Raji (cell line): Measurements from ENCODE around the gene RNF157.

ENCODE experiments used
- POLR2A ChIP-seq: IDR thresholded peaks from 2 replicates; pipeline ENCODE4 v1.6.1; 2011; ENCODE audit warnings: low read depth, low read length, control low read depth; ENCODE audit not compliant: insufficient read depth

Gene RNF157

DNA sequence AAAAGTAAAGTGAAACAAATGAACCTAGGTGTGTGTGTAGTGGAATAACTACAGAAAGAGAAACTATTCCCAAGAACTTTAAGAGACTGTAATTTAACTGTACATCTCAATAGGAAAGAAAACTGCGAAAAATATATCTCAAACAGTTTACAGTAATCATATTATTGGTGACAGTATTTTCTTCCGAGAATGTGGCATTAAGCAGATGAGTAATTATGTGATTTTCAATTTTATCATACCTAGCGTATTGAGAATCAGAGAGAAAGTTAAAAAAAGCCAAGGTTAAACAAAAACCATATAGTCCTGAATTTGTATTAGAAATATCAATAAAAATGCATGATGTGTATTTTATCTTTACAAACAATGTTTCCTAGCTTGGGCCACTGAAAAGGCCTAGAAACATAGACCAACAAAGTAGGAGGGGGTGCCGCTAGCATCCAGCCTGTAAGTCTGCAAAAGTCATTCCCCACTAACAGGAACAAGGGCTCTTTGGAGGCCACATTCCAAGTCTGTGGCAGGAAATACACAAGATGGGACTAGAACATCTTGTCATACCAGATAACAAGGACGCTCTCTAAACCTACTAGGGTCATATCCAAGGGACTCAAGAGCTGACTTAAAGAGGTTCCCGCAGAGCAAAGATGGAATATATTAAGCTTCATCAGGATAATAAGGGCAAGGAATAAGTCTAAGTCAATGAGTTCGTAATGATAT lies 20.5 kb downstream of the RNF157 start:
- no peak for TF ChIP-seq POLR2A

DNA sequence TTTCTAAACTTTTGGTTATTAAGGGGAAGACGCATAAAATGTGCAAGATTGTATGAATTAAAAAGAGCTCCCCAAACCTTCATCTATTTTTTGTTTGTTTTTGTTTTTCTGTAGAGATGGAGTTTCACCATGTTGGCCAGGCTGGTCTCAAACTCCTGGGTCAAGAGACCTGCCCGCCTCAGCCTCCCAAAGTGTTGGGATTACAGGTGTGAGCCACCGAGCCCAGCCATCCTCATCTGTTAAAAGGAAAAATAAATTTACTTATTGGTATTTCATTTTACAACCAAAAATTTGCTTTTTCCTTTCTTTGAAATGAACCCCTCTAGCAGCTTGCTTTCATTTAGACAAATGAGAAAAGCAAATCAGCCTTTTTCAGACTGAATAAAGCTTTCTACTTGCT lies 23.2 kb downstream of the RNF157 start:
- TF ChIP-seq POLR2A = no peak

DNA sequence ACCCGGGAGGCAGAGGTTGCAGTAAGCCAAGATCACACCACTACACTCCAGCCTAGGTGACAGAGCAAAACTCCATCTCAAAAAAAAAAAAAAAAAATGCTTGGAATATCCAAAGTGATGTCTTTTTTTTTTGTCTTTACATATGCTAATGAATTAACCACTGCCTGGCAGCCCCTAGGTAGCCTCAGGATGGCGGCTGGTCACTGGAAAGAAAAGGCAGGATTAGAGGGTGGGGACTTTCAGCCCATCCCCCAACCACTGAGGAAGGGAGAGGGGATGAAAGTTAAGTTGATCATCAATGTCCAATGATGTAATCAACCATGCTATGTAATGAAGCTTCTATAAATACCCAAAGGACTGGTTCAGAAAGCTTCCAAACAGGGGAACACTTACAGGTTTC lies 26.8 kb downstream of the RNF157 start:
- TF ChIP-seq POLR2A = no peak

DNA sequence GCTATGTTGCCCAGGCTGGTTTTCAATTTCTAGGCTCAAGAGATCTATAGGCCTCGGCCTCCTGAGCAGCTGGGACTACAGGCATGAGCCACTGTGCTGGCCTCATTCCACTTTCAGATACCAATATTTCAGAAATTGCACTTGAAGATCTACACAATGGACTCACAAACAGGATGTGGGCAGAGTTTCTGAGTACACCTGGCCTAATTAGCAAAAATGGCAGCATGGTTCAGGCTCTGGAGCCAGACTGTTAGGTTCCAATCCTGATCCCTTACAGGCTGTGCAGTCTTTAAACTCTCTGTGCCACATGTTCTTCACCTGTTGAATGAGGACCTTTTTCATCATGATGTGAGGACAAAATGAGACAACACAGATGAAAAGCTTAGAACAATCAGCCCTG lies 32.2 kb downstream of the RNF157 start:
- no peak for TF ChIP-seq POLR2A

DNA sequence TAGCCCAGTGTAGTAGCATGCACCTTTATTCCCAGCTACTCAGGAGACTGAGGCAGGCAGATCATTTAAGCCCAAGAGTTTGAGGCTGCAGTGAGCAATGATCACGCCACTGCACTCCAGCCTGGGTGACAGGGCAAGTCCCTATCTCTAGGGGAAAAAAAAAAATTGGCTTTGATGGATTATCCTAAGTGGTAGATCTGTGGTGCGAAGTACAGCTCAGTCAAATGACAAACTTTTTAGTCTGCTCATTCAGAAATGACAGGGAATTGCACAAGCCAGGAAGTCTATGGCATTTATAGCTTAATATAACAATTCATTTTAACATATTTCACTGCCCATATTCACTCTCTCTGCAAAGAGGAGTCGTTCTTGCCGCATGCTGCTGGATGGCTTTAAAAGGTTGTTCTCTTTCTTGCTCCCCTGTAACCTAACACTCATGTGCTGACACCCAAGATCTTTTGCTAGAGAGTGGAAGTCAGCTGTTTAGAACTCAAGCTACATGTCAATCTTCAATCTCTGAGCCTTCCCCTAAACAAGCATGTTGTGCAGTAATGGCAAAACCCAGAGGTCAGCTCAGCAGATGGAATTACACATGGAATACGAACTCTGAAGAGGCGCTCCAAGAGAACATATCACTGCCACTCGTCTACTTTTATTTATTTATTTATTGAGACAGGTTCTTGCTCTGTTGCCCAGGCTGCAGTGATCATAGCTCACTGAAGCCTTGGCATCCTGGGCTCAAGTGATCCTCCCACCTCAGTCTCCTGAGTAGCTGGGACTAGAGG lies 32.8 kb downstream of the RNF157 start:
- no peak for TF ChIP-seq POLR2A

DNA sequence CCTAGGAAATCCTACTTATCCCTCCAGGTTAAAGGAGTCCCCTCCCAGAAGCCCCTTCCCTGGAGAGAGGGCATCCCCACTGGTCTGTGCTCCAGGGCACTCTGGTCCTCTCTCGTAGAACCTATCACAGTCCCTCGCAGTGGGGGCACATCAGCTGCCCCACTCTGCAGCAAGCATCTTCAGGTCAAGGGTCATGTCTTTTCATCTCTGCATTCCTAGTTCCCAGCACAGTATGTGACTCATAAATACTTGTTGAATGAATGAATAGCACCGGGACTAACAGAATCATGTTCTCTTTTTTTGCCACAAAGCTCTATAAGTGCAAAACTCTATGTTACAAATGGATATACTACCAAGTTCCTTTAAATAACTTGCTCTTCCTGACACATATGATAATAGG lies 36.0 kb downstream of the RNF157 start:
- no peak for TF ChIP-seq POLR2A

DNA sequence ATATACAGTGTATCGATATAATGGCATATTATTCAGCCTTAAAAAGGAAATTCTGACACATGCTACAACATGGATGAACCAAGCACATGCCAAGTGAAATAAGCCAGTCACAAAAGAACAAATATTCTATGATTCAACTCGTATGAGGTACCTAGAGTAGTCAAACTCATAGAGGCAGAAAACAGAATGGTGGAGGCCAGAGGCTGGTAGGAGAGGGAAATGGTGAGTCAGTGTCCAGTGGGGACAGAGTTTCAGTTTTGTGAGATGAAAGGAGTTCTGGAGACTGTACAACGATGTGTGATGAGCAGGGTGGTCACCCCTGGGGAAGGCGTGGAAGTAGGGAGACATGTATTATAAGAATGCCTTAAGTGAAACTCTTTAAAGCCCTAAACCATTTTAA lies 39.9 kb downstream of the RNF157 start:
- no peak for TF ChIP-seq POLR2A

DNA sequence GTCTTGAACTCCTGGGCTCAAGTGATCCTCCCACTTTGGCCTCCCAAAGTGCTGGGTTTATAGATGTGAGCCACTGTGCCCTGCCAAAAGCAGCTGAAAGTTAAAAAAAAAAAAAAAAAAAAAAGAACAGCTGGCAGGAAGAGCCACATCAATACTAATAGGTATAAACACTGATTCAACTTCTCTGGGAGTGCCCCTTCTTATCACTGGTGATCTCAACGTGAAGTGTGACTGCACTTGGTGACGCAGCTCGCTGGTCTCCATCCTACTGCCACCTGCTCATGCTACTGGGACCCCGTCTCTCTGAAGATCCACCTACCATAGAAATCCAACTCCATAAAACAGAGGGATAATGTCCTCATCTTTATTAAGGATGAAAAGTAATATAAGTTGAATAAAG lies 40.8 kb downstream of the RNF157 start:
- no peak for TF ChIP-seq POLR2A

DNA sequence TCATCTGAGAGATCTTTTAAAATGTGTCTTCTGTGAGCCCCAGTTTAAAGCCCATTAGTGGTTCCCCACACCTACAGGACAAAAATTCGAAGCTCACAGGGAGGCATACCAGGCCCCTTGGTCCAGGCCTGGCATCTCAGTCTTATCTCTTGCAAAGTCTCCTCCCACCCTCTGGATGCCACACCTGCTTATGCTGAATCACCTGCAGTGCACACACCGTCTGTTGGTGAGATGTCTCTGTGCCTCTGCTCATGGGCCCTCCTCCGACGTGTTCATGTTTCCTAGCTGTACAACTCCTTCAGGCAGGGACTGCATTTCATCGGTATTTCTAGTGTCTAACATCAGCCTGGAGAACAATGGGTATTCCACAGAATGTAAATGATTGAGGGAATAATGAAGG lies 41.6 kb downstream of the RNF157 start:
- no peak for TF ChIP-seq POLR2A

DNA sequence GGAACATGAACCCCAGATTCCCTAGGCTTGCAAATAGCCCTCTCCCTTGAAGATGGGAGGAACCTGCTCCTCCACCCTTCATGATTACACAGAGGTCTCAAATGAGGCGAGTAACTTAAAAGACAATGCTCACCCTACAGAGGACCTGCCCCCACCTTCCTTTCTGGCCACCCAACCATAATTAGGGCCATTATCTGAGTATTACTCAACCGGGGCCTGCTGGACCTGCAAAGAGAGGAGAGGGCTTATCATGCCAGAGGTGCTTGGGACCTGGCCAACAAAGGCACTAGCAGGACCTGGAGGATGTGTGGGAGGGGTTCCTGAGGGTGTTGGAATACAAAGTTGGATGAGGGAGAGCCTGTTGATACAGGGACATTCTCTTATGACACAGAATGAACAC lies 42.4 kb downstream of the RNF157 start:
- TF ChIP-seq POLR2A = no peak

DNA sequence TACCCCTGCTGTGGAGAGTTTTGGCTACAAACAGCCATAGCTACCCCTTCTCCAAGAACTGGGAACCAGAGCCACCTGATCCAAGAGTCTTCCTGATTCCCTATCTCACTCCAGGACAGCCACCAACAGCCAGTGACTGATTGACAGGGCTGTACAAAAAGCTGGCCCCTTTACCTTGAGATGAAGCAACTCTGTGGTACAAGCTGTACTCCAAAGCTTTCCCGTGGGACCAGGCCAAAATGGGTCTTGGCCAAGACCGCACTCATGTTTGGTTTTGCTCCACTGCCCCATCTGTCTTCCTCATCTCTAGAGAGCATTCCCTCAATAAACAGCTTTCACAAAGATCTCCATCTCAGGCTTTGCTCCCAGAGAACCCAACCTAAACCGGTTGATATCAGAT lies 43.6 kb downstream of the RNF157 start:
- TF ChIP-seq POLR2A = no peak

DNA sequence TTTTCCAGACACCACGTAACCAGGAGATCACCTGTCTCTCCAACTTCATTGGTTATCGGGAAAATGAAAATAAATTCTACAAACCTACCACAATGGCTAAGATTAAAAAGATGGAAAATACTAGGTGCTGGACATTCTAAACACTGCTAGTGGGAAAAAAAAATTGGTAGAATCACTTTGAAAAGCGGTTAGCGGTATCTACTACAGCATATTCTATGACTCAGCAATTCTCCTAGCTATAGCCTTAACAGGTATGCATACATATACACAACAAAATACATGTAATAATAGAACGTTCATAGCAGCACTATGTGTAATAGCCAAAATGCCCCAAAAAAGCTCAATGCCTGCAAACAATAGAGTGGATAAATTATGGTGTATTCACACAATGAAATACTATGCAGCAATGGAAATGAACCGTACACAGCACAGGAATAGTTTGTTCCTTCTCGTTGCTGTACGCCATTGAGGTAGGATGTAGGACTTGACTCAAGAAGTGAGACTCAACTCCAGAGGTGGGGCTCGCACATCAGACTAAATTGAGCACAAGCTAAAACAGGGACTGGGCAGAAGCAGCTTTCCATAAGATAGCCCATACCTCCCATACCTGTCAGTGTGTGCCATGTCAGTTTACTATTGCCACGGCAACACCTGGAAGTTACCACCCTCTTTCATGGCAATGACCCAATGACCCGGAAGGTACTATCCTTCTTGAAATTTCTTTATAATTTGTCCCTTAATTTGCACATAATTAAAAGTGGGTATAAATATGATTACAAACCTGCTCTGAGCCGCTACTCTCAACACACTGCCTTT lies 44.8 kb downstream of the RNF157 start:
- TF ChIP-seq POLR2A = no peak

DNA sequence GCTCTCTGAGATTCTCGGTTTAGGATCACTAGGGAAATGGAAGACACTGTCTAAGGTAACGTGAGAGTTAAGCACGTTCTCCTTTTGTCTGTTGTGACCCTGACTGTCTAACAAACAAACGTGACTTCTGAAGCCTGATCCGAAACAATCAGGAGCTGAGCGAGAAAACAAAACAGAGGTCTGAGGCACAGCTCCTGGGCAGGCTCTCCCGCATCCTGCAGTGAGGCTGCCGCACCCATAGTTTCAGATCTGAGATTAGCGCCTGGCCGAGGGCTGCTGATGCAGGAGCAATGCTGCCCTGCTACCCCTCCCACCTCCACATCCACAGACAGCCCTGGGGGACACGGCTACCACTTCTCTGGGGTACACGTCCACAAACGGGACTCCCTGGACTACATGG lies 46.7 kb downstream of the RNF157 start:
- TF ChIP-seq POLR2A = no peak

DNA sequence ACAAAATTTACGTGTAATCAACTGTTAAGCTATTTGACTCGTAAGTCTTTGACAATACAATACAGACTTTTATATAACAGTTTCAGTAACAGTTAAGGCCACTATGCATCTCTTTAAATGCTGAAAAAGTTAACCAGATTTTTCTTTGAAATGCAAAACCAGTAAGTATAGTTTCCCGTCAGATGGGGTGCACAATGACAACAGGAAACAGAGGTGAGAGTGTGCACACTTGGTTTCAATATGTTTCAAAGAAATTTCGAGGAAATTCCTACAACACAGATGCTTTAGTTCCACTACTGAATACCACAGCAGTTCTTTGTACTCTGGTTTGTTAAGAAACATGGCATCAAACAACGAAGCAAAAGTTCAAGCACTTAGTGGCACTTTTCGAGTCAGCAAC lies 48.4 kb downstream of the RNF157 start:
- no peak for TF ChIP-seq POLR2A

DNA sequence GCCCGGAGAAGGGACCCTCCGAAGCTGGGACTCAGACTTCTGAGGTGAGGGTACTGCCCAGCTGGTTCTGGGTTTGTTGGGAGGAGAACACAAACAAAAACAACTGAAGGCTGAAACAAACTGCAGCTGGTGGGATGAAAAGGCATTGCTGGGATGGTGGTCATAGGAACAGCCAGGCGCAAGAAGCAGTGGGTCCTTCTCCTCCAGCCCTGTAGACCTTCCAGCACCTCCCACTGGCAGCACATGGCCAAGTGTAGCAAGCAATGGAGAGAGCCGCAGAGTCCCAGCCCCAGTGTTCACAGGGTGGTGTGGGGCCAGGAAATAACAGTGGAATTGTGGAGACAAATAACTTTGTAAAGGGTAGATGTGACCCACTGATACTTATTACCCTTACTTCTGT lies 50.6 kb downstream of the RNF157 start:
- TF ChIP-seq POLR2A = no peak

DNA sequence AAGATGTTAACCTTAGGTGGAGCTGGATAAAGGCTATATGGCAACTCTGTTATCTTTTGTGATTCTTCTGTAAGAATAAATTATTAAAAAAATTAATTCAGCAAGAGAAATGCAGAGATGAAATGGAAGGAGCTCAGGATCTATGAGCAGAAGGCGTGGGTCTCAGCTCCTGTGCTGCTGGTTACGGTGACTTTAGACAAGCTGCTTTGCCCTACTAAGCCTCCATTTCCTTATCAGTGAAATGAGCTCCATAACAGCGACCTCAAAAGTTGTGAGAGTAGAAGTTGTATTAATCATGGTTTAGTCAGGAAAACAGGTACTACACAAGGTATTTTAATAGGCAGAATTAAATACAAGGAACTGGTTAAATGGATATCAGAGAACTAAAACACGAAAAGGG lies 51.0 kb downstream of the RNF157 start:
- TF ChIP-seq POLR2A = no peak
